ENCODE measurements around the gene EIF4B.
A peak's percentile ranks its signal among the peaks of the same experiment; 100 is the strongest.
"Not testable (repeated sequence)": the region's sequence is repeated elsewhere in the genome, so short reads cannot be mapped to it uniquely, and the experiment has no call there.

The EIF4B gene, protein sequence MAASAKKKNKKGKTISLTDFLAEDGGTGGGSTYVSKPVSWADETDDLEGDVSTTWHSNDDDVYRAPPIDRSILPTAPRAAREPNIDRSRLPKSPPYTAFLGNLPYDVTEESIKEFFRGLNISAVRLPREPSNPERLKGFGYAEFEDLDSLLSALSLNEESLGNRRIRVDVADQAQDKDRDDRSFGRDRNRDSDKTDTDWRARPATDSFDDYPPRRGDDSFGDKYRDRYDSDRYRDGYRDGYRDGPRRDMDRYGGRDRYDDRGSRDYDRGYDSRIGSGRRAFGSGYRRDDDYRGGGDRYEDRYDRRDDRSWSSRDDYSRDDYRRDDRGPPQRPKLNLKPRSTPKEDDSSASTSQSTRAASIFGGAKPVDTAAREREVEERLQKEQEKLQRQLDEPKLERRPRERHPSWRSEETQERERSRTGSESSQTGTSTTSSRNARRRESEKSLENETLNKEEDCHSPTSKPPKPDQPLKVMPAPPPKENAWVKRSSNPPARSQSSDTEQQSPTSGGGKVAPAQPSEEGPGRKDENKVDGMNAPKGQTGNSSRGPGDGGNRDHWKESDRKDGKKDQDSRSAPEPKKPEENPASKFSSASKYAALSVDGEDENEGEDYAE

DNA sequence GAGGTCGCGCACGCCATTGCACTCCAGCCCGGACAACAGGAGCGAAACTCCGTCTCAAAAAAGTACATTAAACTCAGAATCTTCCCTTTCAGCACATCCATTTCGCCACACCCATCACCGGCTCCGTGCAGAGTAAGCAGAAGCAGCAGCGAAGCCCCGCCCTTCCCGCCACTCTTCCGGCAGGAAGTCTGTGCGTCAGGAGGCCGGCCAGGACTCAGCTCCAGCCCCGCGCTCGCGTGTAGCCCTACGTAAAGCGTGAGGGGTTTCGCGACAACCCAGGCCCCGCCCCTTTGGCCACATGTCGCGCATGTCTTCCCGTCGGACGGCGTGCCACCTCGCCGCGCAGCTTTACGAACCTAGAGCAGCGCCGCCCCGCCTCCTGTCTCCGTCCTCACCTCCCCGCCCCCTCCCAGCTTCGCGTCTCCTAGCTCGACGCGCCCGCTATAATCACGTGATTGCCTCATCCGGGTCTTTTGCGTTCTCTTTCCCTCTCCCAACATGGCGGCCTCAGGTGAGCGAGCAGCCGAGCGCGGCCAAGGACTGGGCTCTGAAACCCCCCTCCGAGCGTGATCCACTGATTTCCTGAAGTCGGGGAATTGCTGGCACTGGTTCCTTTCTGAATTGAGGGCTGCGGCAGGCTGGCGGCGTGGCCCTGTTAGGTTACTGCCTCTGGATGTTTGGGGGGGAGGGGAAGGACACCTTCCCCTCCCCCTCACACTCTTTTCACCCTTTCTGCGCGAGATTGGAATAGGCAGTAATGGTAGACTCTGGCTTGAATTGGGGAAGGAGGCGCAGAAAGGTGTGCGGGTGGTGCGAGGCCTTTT lies at the start of gene EIF4B:
EIF4B (plus strand) TSS at position 471 of the 824 bp plus-strand sequence; CDS start at position 499, 28 bp downstream.
- DNase-seq (ENCODE audit: low read depth), result peak; percentile 100

DNA sequence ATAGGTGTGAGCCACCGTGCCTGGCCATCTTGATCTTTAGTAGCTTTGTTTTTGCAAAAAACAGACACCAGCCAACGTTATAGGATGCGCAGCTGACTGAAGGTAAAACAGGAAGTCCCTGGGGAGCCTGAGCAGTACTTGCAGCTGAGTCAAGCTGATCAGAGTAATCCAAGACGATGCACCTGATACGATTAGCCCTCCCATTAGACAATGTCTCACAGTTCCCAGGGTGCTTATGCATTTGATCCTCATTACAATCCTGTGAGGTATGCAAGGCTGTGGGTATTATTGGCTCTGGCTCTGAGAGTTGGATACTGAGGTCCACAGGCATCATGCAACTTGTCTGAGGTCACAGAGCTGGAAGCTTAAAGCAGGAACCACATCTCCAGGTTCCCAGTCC lies 49.3 kb upstream of the EIF4B start:
- DNase-seq (ENCODE audit: low read depth), result peak; percentile 74

DNA sequence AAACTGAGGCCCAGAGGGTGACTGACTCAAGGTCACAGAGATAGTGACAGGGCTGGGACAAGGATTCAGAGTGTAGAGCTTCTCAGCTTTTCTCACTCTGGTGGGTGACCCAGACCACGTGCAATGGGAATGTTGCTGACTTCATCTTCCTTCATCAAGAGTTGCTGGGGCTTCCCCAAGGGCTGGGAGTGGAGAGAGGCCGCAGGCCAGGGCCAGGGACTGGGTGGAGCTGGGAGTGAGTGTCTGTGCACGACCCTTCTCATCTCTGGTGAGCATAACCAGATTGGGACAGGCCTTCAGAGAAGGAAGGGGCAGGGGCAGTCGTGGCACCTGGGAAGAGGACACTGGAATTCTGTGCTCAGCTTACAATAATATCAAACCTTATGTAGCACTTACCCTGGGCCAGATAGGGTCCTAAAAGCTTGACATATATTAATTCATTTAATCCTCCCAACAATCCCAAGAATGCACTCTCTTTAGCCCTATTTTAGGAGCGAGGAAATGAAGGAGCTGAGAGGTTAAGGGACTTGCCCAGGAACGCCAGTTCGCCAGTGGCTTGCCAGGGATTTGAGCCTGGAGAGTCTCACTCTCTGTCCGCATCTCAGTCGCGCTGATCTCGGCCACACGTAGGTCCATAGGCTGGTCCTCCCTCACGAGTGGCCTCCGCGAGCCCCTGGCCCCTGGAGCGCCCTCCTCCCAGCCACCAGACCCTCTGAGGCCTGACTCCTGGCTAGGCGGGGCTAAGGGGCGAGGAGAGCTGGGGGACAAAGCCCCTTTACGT lies 41.5 kb upstream of the EIF4B start:
- no peak for DNase-seq (ENCODE audit: low read depth)

- DNase-seq (ENCODE audit: low read depth), result no peak
Measured at GRCh38 chr12:52965337-52965731, 40.9 kb upstream of the EIF4B start.

DNA sequence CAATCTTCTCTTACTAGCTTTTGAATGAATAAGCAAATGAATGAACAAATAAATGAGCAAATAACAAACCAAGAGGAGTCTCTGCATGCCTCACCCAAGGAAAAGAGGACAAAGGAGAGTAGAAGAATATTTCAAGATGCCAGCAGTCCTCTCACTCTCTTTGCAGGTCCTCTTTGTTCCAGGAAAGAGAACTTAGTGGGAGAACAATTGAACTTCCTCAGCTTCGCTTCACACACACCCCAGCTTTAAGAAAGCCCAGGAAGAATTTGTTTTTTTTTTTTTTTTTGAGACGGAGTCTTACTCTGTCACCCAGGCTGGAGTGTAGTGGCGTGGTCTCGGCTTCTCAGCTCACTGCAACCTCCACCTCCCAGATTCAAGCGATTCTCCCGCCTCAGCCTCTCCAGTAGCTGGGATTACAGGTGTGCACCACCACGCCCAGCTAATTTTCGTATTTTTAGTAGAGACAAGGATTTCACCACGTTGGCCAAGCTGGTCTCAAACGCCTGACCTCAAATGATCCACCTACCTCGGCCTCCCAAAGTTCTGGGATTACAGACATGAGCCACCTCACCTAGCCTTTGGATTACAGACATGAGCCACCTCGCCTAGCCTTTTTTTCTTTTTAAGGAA lies 37.0 kb upstream of the EIF4B start:
- no peak for DNase-seq (ENCODE audit: low read depth)

DNA sequence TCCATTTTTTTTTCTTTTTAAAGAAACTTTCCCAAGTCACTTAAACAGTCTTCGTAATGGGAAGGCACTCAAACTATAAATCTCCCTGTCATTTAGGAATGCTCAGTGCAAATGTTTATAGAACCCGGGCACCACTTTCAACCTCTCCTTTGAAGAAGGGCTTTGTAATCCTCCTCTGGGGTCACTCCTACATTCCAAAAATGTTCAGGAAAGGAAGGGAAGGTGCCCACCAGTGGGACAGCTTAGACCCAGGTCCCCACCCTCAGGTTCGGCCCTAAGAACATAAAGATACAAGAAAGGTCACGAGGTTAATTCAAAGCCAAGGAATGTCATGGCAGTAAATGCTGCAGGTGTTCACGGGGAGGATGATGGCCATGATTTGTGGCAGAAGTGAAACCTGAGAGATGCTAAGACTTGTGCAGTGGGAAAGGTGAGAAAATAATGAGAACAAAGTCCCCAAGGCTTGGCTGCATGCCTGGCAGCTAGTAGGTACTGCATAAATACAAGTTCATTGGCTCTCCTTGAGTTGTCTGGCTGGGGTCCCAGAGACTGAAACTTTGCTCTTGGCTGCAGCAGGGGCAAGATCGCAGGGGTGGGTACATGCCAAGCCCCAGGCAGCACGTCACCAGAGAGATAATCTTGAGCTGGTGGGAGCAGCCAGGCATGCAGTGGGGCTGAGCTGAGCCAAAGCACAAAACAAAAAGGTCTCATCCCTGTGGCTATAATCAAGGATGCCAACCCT lies 36.3 kb upstream of the EIF4B start:
- DNase-seq (ENCODE audit: low read depth), result no peak

DNA sequence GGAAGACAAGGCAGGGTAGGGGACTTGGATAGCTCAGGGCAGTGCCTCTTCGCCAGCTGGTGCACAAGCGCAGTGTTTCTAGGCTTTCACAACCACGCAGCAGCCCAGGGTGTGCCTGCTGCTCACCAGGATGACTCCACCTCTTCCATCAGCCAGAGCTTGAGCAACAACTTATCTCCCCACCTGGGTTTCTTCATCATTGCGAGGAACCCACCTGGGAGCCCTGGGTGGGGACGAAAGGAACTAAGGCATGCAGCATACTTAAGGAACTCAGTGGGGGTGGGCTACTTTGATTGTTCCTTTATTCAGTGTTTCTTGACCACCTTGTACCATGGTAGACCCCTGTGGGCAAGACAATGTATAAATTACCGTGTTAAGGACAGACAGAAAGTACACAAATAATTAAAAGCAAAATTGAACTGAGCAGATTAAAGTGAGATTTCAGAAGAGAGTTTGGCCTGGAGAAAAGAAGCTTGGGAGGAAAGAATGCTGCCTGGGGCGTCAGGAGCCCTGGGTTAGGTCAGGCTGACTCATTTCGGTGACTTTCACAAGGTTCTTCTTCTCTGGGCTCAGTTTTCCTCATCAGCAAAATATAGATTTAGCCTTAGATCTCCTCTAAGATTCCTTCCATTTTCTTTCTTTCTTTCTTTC lies 34.5 kb upstream of the EIF4B start:
- peak; percentile 84 for DNase-seq (ENCODE audit: low read depth)

- DNase-seq (ENCODE audit: low read depth), result peak; percentile 55
Measured at GRCh38 chr12:52975204-52975603, 31.1 kb upstream of the EIF4B start.

GRCh38 chr12:52975820-52976573 lies 30.3 kb upstream of the EIF4B start:
- no peak for DNase-seq (ENCODE audit: low read depth)

DNA sequence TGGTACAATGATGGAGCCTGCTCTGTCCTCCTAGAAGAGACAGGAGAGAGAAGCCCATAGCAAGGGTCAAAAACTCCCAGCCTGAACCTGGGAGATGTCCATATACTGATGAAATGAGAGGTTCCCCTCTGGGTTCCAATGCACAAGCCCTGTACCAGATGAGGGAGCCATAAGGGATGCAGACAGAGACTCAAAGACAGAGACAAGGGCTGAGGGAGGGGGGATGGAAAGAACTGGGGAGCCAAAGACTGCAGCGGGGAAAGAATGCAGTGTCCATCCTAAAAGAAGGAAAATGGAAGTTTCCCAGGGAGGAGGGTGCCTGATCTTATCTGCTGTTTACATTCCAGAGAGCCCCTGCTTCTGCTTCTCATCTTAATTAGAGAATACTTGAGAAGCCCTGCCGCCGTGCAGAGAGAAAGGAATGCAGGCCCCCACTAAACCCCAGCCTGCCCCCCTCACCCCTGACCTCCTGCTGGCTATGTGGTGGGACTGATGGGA lies 29.6 kb upstream of the EIF4B start:
- no peak for DNase-seq (ENCODE audit: low read depth)

DNA sequence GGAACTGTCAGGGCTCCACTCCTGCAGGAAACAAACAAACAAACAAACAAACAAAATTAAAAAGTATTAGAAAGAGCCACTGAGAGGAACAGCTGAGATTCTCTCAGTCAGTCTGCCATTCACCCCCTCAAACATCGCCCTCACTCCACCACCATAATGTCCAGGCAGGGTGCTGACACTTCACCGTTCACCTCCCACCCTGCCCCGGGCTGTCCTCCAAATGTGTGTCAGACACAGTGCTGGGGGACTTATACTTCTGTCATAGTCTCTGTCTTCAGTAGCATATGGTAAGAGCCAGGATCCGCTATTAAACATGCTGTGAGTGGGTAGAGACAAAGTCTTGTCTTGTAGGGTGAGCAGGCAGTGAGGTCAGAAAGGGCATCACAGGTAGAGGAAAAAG lies 29.1 kb upstream of the EIF4B start:
- no peak for DNase-seq (ENCODE audit: low read depth)

GRCh38 chr12:52980096-52980649 lies 26.1 kb upstream of the EIF4B start:
- no peak for DNase-seq (ENCODE audit: low read depth)

- peak; percentile 85 for DNase-seq (ENCODE audit: low read depth)
Measured at GRCh38 chr12:52980650-52981423, 25.4 kb upstream of the EIF4B start.

DNA sequence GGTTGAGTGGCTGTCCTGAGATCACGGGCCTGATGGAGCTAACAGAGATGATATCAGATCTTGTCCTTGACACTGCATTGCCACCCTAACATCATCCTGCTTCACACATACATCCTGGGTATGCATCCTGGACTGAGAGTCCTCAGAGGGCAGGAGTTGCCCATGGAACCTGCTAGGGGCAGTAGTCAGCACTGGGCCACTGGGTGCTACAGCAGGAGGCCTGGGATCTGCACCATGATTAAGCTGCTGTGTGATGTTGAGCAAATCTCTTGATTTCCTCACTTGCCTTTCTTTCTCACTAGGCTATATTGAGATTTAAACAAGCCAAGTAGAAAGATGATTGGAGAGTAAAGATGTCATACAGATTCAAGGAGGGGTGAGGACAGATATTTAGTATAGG lies 22.1 kb upstream of the EIF4B start:
- DNase-seq (ENCODE audit: low read depth), result no peak

DNA sequence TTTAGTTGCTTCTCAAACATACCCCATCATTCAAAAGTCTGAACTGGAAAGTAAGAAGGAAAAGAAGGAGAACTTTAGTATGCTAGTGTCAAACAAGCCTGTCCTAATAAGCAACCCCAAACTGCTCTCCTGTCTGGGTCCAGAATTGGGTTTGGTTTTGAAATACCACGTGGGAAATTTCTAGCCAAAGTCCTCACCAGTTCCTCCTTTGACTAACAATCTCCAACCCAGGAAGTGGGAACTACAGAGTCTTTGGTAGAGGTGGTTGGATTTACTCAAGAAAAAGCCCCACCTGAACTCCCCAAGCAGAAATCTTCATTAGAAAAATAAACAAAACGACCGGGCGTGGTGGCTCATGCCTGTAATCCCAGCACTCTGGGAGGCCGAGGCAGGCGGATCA lies 17.4 kb upstream of the EIF4B start:
- DNase-seq (ENCODE audit: low read depth), result no peak

GRCh38 chr12:52990206-52990605 lies 16.1 kb upstream of the EIF4B start:
- no peak for DNase-seq (ENCODE audit: low read depth)

DNA sequence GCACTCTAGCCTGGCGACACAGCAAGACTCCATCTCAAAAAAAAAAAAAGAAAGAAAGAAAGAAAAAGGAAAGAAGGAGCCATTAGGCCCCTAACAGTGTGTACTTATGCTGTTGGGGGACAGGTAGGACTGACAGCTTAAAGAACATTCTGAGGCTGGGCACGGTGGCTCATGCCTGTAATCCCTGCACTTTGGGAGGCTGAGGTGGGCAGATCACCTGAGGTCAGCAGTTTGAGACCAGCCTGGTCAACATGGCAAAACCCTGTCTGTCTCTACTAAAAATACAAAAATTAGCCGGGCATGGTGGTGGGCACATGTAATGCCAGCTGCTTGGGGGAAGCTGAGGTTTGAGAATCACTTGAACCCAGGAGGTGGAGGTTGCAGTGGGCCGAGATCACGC lies 14.0 kb upstream of the EIF4B start:
- DNase-seq (ENCODE audit: low read depth), result not testable (repeated sequence)

Data from iris pigment epithelial cell (primary cell).